GM03348 (cell line): ENCODE results near the gene CLASRP.
A peak's percentile ranks its signal among the peaks of the same experiment; 100 is the strongest.

ENCODE experiments used
- DNase-seq: peaks from one replicate; pipeline ENCODE4 v3.0.0; 2012; ENCODE audit warnings: low spot score

Gene CLASRP

DNA sequence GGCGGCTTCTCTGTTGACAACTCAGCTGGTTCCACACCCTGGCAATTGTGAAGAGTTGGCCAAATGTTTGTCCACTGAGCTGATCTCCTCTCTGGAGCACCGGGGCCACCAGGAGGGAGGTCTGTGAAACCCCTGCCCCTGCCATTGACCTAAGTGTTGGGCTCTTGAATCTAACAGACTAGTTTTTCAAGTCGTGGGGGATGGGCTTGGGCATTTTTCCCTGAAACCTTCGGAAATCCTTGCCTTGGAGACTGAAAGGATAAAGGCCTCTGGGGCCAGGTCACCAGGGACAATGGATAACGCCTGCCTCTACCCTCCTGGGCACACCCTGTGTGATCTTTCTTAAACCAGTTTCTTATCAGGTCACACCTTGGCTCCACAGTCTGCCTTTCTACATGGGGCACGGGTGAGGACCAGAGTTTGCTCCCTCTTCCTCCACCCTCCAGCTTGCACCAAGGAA is 41.1 kb downstream of the CLASRP start:
- DNase-seq, result no peak

DNA sequence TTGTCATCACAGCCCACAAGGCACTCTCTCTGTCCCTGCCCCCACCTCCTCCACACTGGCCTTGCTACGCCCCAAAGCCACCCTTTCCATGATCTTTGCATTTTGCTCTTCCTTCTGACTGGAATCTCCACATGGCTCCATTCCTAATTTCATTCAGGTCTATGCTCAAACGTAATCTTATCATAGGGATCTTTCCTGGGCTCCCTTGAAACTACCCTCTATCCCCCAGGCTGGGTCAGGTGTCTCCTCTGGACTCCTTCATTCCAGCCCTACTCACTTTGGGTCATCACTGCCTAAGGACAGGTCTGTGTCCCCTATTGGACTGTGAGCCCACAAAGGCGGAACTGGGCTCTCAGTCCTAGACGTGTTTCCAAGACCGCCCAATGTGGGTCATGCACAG is 43.3 kb downstream of the CLASRP start:
- DNase-seq, result no peak

DNA sequence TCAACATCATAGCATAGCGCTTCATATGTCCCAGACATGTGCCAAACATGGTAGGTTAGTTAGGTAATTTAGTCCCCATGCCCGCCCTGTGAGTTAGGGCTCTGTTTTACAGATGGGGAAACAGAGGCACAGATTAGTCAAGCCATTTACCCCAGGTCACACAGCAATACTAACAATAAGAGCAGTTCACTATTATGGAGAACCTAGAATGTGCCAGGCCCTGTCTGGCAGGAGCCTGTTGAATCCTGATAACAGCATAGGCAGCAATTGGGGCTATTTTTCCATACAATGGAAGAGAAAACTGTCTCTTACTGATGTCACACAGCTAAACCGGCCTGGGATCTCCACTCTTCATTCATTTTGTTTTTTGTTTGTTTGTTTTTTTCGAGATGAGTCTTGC is 47.6 kb downstream of the CLASRP start:
- no peak for DNase-seq

DNA sequence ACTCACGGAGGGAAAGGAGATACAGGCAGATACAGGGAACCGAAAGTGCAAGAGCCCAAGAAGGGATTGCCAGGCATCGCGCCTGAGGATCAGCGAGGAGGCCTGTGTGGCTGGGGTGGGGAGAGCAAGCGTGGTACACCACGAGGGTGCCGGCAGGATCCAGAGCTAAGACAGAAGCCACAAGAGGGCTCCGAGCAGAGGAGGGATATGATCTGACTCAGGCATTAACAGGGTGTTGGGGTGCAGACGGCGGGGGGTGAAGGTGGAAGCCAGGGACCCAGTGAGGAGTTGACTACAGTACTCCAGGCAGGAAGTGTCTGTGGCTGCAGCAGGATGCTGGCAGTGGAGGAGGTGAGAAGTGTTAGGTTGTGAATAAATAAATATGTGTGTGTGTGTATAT is 48.7 kb downstream of the CLASRP start:
- no peak for DNase-seq

DNA sequence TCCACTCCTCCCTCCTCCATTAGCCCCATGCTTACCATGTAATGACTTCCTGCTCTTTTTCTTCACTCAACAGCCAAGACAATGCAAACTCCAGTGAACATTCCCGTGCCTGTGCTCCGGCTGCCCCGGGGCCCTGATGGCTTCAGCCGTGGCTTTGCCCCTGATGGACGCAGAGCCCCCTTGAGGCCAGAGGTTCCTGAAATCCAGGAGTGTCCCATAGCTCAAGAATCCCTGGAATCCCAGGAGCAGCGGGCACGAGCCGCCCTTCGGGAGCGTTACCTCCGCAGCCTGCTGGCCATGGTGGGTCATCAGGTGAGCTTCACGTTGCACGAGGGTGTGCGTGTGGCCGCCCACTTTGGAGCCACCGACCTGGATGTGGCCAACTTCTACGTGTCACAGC is 51.2 kb downstream of the CLASRP start:
- DNase-seq, result no peak

DNA sequence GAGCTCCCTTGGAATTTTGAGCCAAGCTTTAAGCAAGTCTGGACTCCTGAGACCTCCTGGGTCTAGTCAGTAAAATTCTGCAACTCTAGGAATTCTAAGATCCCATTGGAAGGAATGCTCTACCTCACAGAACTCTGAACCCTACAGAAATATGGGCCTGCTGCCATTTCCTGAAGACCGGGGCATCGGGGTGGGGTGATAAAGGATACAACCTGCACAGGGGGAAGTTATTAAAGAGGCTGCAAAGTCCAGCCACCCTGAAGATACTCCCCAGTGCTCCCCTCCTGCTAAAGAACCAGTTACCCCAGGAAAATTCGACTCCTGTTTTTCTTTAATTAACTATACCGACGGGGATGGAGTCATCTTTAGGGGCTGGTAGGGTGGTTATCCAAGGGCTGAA is 51.8 kb downstream of the CLASRP start:
- DNase-seq, result no peak

DNA sequence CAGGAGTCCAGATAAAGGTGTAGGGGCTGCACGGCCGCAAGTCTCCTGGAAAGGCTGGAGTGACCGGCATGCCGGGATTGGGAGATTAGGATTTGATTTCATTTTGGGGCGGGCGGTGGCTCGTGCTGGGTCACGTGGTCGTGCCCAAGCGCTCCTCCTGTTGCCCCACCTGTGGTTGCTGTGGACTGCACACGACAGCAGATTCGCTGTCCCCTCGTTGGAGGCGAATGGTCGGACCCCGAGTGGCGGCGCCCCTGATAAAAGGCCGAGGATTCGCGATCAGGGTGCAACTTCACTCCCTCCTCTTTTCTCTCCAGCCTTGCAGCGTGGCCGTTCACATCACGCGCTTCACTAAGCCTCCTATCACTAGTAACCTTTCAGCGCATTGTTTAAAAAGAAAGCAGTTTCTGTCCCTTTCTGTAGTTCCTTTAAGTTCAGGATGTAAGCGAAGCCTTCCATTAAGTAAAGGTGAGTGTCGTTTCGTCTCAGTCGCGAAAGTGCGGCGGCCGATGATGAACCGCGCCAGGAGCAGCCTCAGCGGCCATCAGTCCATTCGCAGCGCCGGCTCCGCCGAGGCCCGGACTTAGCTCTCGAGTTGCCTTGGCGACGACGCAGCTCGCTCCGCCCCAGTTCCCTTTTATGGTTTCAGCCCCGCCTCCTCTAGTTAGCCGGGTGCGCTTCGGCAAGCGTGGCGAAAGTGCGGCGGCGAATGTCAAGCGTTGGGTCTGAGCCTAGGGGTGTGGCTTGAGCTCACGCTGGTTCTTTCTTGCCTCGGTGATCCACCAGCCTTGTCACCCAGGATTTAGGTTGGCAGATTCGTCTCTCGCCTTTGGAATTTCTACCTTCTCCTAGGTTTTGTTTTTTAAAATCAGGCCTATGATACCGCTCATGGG is 52.4 kb downstream of the CLASRP start:
- peak; percentile 97 for DNase-seq

DNA sequence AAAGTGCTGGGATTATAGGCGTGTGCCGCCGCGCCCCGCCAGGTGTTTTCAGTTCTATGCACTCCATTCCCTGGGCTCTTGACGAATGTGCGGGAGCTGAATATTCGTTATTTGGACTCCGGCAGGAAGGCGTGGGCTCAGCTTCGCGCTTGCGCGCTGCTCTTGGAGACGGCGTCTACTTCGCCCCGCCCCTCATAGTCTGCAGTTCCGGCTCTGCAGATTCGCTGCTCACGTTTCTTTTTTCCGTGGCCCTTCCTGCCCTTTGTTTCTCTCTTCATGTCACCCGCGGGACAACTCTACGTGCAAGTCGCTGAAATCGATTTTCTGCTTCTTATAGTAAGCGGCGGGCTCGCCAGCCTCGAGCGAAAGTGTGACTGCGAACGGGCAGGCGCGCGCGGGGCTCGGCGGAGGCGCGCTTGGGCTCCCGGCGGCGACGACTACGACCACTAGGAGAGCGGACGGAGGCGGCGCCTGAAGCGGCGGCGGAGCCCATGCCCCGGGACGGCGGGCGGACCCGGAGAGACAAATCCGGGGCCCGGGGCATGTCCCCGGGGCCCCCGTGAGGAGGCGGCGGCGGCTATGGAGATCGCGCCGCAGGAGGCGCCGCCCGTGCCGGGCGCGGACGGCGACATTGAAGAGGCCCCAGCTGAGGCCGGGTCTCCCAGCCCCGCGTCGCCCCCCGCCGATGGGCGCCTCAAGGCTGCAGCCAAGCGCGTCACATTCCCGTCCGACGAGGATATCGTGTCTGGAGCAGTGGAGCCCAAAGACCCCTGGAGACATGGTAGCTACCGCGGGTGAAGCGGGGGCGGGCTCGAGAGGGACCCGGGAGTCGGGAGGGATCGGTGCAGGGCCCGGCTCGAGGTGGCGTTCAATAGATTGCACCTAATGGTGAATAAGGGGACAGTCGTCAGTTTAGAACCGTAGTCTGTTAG is 54.2 kb downstream of the CLASRP start, which contains the start of gene PPP1R37:
Gene PPP1R37 (plus strand): TSS at position 433 of the 932 bp plus-strand sequence. CDS start 147 bp downstream, at position 580.
- DNase-seq, result peak; percentile 97

DNA sequence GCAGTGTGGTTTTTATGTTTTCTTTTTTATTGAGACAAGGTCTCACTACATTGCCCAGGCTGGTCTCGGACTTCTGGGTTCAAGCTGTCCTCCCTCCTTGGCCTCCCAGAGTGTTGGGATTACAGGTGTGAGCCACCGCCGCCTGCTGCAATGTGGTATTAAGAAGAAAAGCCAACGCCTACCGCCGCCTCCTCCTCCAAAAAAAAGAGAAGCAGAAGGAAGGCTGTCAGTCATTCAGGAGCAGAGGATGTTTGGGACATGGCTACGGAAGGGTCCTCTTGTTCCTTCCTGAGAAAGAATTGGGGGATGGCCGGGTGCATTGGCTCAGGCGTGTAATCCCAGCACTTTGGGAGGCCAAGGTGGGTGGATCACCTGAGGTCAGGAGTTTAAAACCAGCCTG is 55.3 kb downstream of the CLASRP start:
- no peak for DNase-seq

DNA sequence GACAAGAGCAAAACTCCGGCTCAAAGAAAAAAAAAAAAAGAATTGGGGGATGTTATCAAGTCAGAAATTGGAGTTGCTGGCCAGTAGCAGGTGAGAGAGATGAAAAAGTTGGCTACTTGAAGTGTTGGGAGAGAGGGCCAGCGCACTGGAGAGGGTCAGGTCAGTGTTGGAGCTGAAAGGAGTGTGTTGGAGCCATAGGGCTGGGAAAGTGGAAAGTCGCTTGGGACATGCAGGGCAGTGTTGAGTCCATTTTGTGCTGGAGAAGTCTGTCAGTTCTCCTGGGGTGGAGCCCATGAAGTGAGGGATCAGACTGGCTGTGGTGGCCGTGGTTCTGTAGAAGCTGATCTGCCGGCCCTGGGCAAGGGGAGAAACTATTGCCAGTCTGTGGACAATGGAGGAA is 55.9 kb downstream of the CLASRP start:
- no peak for DNase-seq

DNA sequence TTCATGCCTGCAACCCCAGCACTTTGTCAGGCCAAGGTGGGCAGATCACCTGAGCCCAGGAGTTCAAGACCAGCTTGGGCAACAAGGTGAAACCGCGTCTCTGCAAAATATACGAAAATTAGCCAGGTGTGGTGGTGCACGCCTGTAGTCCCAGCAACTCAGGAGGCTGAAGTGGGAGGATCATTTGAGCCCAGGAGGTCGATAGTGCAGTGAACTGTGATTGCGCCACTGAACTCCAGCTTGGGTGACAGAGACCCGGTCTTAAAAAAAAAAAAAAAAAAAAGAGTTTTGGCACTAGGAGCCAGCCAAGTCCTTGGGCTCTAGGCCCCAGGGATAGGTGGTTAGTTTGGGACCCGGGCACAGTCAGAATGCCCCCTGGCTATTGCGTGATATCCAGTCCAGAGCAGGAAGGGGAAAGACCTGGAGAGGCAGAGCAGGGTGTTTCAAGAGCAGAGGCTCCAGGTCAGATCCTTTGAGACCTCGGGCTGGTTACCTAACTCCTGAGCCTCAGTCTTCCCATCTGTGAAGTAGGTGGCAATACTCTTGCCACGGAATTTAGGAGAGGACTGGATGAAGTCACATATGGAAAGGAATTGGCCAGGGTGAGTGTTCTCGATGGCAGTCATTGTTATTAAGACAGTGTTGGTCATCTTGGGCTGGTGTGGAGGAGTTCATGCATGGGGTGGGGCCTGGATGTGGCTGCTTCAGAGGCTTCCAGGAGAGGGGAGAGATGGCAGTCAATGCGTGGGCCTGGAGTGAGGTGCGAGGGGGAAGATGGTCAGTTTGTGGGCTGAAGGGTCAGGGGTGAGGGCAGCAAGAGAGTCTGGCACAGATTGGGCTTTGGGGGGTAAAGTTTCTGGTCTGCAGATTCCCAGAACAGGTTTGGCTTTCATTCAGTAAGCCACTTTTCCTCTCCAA is 56.9 kb downstream of the CLASRP start:
- no peak for DNase-seq

DNA sequence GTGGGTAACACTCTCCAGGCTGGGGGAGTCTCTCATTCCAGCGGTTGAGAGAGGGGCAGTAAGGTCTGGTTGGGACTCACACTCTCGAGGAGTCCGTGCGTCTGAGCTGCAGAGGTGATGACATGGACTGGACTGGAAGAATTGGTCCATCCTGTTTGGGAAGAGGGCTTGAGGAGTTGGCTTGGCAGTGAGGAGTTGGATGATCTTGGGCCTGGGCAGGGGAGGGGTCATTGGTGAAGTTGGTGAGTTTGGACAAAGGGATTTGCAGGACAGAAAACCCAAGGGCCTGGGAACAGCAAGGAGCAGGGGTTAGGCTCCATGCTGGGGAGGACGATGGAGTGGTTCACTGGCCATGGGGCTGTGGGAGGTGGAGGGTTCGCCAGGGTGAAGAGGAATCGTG is 57.9 kb downstream of the CLASRP start:
- no peak for DNase-seq

DNA sequence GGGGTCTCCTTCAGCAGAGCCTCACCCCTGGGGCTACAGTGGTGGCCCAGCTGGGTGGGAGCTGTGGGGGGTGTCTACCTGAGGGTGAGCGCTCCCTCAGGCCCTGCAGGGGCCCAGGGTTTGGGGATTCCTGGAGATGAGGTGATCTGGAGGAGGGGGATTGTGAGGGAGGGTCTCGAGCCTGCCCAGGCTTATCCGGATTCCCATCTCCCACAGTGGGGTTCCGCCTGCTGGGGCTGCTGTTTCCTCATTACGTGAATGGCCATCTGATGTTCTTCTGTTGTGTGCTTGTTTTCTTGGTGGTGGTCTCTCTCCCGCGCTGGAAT is 58.6 kb downstream of the CLASRP start:
- DNase-seq, result no peak

DNA sequence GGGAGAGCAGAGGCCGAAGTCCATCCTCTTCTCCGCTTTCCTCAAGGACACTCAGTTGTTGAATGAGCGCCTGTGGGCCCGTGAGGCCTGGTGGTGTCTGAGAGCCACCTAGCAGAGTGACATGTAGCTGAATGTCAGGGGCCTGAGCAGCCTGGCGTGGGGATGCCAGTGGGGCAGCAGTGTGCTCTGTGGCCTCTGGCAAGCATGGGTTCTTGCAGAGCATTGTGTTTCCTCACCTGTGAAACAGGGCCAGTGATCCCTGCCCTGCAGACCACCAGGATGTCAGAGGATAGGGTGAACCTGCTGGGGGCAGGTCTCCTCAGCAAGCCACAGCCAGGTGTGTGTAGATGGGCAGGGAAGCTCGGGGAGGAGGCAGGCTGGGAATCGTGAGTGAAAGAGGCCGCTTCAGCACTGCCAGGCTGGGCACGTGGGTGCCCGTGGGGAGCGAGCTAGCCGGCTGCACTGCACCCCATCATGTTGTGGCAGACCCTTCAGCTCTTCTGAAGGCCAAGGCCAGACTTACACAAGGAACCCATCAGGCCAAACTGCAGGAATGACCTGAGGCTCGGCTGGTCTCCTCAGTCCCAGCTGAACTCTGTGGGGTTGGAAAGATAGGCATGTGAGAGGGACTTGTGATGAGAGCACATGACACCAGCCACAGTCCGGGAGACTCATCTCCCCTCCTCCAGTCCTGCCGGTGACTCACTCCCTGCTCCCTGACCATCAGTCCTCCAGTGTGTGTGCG is 59.1 kb downstream of the CLASRP start:
- DNase-seq, result peak; percentile 95

DNA sequence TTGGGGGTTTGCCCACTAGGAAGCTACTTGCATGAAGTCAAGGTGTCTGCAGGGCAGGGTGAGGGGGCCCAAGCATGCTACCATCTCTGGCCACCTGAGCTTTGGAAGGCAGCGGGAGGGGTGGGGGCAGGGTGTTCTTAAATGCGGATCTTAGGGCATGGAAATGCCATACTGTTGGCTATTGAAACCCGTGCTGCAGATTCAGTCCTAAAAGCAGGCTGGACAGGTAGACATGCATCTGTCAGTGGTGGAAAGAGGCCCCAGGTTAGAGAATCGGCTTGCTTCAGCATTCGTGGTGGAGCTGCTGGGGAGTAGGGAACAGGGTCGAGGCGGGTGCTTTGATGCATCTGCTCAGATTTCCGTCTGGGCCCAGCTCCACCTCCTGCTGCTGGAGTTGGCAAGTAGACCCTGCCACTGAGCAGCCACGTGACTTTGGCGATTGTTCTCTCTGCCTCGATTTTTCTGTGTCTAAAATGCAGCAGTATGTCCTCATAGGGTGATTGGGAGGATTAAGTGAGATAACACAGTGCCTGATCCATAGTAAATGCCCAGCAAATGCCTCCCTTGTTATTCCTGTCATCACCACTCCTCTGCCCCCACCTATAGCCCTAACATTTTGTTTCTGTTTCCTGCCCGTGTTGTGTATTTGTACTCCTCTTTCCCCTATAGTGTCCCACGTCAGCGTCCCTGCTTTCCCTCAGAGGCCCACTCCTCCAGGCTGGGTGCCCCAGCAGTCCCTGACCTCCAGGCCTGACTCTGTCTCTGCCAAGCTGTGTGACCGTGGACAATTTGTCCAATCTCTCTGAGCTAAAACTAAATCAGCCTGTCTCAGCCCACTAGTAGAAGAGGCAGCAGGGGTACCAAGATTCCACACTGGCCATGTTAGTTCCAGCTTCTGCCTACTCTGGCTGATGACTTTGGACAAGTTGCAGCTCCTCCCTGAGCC is 59.9 kb downstream of the CLASRP start:
- peak; percentile 65 for DNase-seq

DNA sequence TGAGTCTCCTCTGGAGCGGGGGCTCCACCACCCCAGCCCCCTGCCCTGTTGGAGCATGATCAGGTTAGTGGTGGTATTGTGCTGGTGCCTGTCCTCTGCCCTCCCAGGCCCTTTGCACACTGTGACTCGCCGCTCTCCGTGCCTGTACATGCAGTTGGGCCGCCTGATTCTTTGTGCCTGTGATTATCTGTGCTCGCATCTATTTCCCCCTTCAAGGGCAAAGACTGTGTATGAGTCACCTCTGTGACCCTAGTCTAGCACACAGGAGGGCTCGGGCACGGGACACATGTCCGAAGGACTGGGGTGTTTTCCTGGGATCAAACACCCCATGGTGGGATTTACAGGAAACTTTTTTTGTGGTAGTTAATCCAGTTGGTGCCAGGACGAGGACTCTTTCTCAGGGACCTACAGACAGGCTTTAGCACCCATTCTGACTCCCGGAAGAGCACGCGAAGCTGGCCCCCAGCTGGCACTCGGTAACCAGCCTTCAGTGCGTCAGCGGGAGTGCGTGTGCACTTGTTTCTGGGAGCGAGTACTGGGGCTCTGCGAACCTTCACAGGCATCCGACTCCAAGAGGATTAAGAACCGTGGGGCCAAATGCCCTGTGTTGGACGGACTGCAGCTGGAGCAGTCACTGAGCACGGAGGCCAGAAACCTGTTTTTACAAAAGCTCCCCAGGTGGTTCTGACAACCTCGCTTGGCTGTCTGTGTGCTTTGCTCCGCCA is 60.8 kb downstream of the CLASRP start:
- DNase-seq, result no peak

DNA sequence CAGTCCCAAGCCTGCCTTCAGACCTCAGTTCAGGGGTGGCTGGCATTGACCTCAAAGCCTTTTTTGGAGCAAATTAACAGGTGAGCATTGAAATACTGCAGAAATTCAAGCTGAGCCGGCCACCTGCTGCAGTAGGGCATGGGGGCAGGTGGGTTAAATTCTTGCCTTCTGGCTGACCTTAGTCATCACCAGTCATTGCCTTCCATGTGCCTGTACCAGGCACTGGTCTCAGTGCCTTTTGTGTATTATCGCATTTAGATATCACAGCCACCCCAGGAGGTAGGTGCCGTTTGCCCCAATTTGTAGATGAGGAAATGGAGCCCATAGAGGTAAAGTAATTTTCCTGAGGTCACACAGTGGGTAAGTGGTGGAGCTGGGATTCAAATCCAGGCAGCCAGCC is 61.4 kb downstream of the CLASRP start:
- no peak for DNase-seq

DNA sequence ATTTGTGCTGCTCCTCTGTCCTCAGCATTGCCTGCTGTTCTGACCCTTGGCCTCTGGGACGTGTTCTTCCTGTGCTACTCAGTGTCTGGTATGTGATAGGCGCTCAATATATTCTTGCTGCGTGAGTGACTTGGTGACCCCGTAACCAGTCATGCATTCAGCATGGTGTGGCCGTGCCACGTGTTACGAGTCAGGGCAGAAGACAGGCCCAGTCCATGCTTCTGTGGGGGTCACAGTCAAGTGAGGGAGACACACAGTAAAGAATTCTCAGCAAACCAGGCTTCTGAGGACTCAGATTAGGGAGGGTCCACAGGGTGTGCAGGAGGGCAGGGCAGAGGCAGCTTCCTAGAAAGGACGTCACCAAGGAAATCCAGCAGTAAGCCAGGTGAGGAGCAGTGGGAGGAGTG is 62.0 kb downstream of the CLASRP start:
- DNase-seq, result no peak

DNA sequence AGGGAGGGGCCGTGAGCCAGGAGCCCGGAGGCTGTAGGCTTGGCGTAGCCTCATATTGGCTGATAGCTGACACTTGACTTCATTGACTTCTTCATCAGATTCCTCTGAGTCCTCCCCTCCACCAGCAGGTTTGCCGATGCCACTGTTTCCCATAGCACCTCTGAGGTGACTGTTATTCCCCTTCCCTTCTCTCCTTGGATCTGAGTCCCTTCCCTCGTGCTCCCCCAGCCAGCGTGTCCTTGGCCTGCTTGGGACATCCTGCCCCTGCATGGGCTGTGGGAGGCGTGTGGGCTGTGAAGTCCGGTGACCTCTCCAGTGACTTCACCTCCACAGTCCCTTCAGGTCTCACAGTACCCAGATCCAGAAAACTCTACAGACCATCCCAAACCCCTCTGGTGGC is 63.0 kb downstream of the CLASRP start:
- DNase-seq, result no peak
